ENCODE results near the gene ANP32E.
A peak's percentile ranks its signal among the peaks of the same experiment; 100 is the strongest.

ANP32E gene

DNA sequence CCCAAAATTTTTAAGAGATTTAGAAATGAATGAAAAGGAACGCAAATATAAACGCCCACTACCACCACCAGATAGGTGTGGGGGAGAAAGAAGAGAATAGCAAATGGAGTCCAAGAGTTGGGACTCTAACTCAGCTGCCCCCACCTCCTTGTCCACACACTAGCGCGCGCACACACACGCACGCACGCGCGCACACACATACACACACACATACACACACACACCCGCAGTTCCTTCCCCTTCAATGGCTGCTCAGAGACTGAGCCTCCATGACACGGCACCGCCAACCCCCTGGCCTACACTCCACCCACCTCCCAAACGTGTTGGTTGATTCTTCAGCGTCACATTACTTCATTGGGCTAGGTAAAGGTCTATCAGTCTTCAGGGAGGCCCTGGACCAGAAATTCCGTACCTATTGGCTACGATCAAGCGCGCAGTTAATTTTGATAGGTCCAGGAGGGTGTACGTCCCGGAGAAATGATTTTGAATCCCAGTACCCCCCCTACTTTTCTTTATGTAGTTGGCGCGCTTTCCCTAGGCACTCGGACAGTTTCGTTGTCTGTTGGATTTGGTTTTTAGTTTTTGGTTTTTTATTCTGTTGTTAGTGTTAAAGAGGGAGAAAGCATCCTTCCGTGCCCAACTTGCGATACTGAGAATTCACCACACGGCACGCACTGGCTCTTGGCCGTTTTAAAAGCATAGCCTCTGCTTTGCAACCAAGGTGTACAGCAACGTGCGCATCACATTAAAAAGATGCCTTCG lies at the start of gene ANP32E:
TSS of gene ANP32E (minus strand) at position 261 of the 762 bp plus-strand sequence. CDS start 326 bp downstream, outside the sequence.
- peak; percentile 100 for DNase-seq

DNA sequence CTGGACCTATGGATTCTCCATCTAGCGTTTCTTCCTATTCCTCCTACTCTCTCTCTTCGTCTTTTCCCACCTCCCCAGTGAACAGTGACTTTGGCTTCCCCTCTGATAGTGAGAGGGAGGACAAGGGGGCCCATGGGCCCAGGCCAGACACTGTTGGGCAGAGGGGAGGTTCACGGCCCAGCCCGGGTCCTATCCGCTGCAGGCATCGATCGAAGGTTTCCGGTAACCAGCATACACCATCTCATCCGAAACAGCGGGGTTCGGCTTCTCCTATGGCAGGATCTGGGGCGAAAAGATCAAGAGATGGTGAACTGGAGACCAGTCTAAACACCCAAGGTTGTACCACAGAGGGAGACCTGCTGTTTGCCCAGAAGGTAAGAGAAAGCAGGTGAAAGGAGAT lies 47.3 kb upstream of the ANP32E start:
- no peak for DNase-seq

- no peak for DNase-seq
These were observed 46.6 kb upstream of the ANP32E start for GRCh38 chr1:150282558-150282958.

DNA sequence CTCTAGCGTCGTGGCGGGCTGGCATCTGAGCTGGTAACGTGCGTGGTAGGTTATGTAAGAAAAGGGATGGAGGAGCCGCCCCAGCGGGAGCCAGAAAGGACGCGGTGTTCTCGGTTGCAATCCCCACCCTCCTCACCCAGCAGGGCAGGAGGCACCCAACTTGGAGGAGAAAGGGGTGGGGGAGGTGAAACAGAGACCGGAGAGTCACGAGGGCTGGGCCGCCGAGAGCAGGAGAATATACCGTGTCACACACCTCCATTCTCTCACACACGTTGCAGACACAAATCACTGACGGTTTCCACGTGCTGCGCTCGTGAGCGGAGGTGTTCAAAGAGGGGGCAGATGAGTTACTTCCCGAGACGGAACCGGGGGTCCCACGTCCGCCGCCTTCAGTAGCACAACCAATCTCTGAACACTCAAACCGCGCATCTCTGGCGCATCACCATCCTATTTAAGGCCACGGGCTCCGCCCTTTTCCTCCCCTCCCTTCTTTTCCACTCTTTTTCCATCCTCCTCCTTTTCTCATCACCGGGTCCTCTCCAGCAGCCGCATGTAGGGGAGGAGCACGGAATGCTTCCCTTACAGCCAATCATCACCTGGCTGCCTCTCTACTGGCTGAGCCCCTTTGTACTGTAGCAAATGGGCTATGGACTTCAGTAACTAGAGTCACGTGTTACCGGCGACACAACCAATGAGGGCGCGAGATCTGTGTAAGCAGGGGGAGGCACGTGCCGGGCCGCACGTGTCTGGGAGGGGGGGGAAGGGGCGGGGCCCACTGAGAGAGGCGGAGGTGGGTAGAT lies 46.0 kb upstream of the ANP32E start, which contains the start of gene CIART:
TSS of gene CIART (plus strand) at position 797 of the 800 bp plus-strand sequence. CDS start 714 bp downstream, outside the sequence.
- peak; percentile 100 for DNase-seq

GRCh38 chr1:150281221-150281757 lies 45.4 kb upstream of the ANP32E start:
- peak; percentile 78 for DNase-seq

DNA sequence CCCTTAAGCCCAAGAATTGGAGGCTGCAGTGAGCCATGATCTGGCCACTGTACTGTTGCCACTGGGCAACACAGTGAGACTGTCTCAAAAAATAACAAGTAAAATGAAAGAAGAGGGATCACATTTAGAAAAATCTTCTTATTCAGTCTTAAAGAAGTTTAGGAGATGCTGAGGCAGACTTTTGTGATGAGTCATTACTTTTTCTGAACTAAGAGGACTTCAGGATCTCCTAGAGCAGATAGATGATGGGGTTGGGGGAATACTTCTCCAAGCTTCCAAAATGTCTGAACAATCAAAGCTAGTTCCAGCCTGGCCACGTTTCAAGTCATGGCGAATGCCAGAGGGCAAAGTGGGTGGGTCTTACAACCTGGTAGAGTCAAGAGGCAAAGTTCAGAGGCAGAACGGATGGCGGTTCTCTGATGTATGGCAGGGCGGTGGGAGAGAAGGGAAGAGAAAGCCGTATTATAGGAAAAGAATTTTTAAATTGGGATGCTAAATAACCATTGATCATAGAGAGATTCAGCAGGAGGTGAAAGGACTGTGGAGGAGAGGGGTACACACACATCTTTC lies 44.3 kb upstream of the ANP32E start:
- DNase-seq, result no peak

GRCh38 chr1:150273311-150273710 lies 37.4 kb upstream of the ANP32E start:
- no peak for DNase-seq

GRCh38 chr1:150271291-150271959 lies 35.5 kb upstream of the ANP32E start:
- DNase-seq, result no peak

DNA sequence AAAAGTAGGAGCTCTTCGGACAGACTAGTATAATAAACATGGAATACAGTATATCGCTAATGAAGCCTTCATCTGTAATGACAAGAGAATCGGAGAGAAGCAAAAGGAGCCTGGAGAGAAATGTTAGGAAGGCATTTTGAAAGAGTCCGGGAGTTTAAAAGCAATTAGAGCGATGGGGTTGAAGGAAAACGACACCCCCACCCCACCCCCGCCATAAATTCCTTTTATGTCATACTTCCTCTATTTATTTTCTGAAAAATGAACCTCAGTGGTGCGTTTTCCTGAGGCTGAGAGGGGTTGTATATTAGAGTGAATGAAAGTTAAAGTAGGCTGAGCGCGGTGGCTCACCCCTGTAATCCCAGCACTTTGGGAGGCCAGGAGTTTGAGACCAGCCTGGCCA lies 33.5 kb upstream of the ANP32E start:
- DNase-seq, result no peak

DNA sequence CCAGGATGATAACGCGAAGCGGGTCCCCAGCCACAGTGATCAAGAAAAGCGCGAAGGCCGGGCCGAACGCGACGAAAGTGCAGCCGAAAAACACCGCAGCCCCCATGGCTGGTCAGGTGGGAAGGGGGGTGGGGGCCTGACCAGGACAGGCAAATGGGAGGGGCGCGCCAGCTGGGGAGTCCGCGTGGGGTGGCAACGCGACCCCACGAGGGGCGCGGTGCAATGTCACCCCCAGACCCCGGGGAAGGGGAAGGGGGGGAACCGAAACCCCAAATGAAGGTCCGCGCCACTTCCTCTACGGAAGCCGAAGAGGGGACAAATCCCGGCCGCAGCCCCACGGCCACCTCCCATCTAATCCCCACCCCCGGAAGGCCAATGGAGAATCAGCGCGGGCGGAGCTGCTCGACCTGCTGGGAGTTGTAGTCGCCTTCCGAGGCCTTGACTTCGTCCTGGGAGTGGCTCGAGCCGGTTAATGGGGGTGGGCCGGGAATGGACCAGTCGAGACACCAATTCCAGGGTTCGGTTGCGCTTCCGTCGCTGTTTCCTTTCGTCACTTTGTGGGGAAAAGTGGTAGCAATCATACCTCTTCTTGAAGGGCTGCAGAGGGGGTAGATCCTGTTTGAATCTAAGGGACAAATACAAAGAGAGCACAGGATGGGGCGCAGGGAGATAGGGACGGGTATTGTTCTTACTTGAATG lies 32.9 kb upstream of the ANP32E start, which contains the start of gene APH1A:
TSS of gene APH1A (minus strand) at position 312 of the 699 bp plus-strand sequence. CDS start at position 106, 206 bp downstream.
- DNase-seq, result peak; percentile 97

GRCh38 chr1:150268340-150268704 lies 32.4 kb upstream of the ANP32E start:
- no peak for DNase-seq

GRCh38 chr1:150267896-150268295 lies 32.0 kb upstream of the ANP32E start:
- no peak for DNase-seq

- DNase-seq, result no peak
These were observed 27.6 kb upstream of the ANP32E start for GRCh38 chr1:150263549-150263948.

GRCh38 chr1:150262388-150263320 lies 26.7 kb upstream of the ANP32E start:
- DNase-seq, result no peak

DNA sequence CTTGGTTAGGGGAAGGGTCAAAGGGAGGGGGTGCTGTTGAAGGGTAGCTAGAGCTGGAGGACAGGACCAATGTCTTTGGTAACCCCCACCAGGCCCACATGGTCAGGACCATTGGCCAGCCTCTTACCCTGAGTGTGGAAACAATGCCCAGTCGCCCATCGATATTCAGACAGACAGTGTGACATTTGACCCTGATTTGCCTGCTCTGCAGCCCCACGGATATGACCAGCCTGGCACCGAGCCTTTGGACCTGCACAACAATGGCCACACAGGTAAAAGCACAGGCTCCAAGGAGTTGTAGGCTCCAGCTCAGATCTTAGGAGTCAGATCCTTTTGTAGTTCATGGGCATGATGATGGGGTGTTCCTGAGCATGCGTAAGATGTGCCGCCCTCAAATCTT lies 25.5 kb upstream of the ANP32E start:
- no peak for DNase-seq

DNA sequence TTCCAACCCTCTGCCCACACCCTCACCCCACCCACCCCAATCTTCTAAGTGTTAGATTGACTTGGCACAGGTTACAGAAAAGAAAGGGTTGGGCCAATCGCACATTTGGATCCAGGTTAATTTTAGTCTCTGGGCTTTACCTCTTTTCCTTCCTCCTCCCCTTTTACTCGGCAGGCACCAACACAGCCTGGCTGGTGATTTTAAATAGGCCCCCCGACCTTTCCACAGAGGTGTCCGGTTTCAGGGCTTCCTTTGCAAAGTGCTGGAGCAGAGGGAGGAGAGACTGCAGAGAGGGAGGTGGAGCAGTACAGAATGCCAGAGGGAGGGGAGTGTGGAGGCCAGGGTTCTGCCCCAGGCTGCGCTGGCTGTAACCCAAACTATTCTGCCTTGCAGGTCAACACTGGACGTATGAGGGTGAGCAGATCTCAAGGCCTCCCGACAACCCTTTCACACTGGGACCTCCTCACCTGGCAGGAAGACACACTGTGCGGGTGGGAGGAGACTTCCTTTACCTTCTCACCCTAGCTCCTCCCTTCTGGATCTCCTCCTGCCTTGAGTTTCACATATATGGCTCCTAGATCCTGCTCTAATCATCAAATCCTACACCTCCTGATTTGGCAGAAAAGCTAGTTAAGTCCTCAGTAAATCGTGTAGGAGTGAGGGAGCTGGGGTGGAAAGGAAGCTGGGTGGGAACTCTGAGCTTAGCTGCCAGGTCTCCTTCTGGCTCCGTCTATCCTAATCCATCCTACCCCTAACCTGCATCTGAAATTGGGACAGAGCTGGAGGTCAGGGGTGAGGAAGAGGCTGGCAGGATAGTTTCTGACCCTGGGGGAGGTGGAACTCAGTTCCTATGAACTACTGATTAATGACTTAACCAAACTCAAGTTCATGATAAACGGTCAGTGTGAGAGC lies 24.1 kb upstream of the ANP32E start:
- DNase-seq, result peak; percentile 43

GRCh38 chr1:150259217-150259616 lies 23.3 kb upstream of the ANP32E start:
- no peak for DNase-seq

DNA sequence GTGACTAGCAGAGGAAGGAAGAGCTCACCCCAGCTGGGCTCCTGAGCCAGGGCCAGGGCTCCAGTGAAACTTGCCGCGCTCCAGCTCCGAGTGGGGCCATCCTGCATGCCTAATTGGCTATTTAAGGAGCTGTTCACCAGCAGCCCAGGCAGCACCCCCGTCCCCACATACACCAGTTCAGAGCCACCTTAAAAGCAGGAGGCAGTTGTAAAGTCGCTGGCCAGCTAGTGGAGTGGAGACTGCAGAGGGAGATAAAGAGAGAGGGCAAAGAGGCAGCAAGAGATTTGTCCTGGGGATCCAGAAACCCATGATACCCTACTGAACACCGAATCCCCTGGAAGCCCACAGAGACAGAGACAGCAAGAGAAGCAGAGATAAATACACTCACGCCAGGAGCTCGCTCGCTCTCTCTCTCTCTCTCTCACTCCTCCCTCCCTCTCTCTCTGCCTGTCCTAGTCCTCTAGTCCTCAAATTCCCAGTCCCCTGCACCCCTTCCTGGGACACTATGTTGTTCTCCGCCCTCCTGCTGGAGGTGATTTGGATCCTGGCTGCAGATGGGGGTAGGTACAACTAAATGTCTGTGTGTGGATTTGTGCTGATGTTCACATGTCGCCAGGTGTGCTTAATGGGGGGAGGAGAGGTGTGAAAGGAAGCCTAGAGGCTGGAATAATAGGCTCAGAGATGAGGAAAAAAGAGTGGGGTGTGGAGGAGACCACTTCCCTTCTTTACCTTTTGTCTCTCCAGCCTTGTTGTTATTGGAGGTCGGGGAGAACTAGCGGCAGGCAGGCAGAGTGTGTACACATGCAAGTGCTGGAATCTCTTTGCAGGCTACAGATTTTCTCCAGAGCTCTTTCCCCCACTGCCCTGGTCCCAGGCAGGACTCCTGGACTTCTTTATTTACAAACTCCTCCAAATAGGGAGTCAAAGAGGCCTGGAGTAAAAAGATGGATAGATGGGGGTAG lies 22.0 kb upstream of the ANP32E start, which contains the start of gene CA14:
TSS of gene CA14 (plus strand) at position 151 of the 962 bp plus-strand sequence. CDS start at position 506, 355 bp downstream.
- DNase-seq, result no peak
